Erythroblast (primary cell): Measurements from ENCODE around the gene SOBP.

ENCODE experiments used
- GATA1 ChIP-seq: IDR thresholded peaks from 2 replicates; pipeline ENCODE4 v1.6.1; 2011; ENCODE audit warnings: low read depth, mild to moderate bottlenecking, control low read depth, low read length, moderate library complexity
- POLR2A ChIP-seq: IDR thresholded peaks from 2 replicates; pipeline ENCODE4 v1.6.1; 2011; ENCODE audit warnings: mild to moderate bottlenecking, low read length

- TF ChIP-seq POLR2A (no peak), GATA1 (no peak)
These were observed 131.5 kb downstream of the SOBP start for GRCh38 chr6:107621229-107621937.
